Mucosa of stomach (tissue), 1 donor: ENCODE measurements around the gene SCAF1.
"Not testable (repeated sequence)": the region's sequence is repeated elsewhere in the genome, so short reads cannot be mapped to it uniquely, and the experiment has no call there.

Experiments used
- H3K27me3 ChIP-seq: one replicate; pipeline ENCODE4 v1.7.0; 2013; ENCODE audit warnings: mild to moderate bottlenecking, low read length; ENCODE audit not compliant: control insufficient read depth, insufficient read depth
- H3K36me3 ChIP-seq: one replicate; pipeline ENCODE4 v1.7.0; 2013; ENCODE audit warnings: low read length; ENCODE audit not compliant: control insufficient read depth, insufficient read depth
- H3K4me1 ChIP-seq: one replicate; pipeline ENCODE4 v1.7.0; 2013; ENCODE audit warnings: mild to moderate bottlenecking, low read length; ENCODE audit not compliant: control insufficient read depth, insufficient read depth
- H3K4me3 ChIP-seq: one replicate; pipeline ENCODE4 v1.7.0; 2013; ENCODE audit warnings: low read length
- H3K9ac ChIP-seq: one replicate; pipeline ENCODE4 v1.7.0; 2013; ENCODE audit warnings: mild to moderate bottlenecking, low read length, moderate library complexity
- H3K9me3 ChIP-seq: one replicate; pipeline ENCODE4 v1.7.0; 2013; ENCODE audit warnings: mild to moderate bottlenecking, low read length, moderate library complexity; ENCODE audit not compliant: control insufficient read depth
- donor health status: Pancreatic carcinoma.

The SCAF1 gene

GRCh38 chr19:49599378-49600295, 42.4 kb upstream of the SCAF1 start:
- Histone ChIP-seq H3K27me3 (no peaks in the 10 kb centered on the region), H3K9ac (no peak overlapping the region), H3K36me3 (no peaks in the 10 kb centered on the region), H3K4me3 (no peak overlapping the region), H3K9me3 (no peaks in the 10 kb centered on the region), H3K4me1 (peaks cover under 1% of the 10 kb centered on the region)

GRCh38 chr19:49601482-49602038, 40.4 kb upstream of the SCAF1 start:
- no peaks in the 10 kb centered on the region for H3K27me3 ChIP-seq
- H3K9ac ChIP-seq, result no peak overlapping the region
- no peak overlapping the region for H3K4me3 ChIP-seq
- no peaks in the 10 kb centered on the region for H3K9me3 ChIP-seq
- no peaks in the 10 kb centered on the region for H3K4me1 ChIP-seq
- H3K36me3 ChIP-seq, result no peaks in the 10 kb centered on the region

DNA sequence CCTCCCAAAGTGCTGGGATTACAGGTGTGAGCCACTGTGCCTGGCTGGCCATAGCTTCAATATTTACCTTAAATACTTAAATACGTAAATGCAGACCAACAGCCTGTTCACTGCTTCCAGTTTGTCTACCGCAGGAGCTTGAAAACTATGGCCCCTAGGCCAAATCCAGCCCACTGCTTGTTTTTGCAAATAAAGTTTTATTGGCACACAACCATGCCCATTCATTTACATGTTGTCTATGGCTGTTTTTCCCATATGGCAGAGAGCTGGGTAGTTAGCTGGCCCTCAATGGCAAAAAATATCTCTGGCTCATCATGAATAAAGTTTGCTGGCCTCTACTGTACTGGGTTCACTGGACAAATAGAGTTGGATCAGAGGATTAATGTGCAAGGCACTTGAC, 39.2 kb upstream of the SCAF1 start:
- Histone ChIP-seq H3K4me1 (no peaks in the 10 kb centered on the region), H3K36me3 (no peaks in the 10 kb centered on the region), H3K9me3 (no peaks in the 10 kb centered on the region), H3K9ac (no peak overlapping the region), H3K27me3 (no peaks in the 10 kb centered on the region), H3K4me3 (no peak overlapping the region)

DNA sequence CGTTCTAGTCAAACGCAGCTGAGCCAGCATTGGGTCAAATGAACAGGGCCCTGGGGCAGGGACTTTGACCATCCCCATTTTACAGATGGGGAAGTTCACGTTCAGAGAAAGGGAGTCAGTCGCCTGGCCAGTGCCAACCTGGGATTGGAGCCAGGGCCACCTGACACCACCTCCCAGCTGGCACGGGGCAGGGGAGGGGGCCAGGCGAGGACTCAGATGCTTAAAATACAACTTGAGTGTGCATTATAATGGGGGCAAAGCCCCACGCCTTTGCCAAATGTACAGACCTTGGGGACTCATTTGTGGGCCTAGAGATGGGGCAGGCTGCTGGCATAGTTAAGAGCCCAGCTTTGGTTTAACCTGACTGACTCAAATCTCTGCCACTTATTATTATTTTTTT, 36.4 kb upstream of the SCAF1 start:
- no peaks in the 10 kb centered on the region for H3K36me3 ChIP-seq
- H3K9me3 ChIP-seq, result no peaks in the 10 kb centered on the region
- no peaks in the 10 kb centered on the region for H3K27me3 ChIP-seq
- H3K9ac ChIP-seq, result no peak overlapping the region
- no peaks in the 10 kb centered on the region for H3K4me1 ChIP-seq
- H3K4me3 ChIP-seq, result no peak overlapping the region

GRCh38 chr19:49609499-49610092, 32.4 kb upstream of the SCAF1 start:
- Histone ChIP-seq H3K4me3 (no peak overlapping the region), H3K9ac (no peak overlapping the region), H3K36me3 (peaks cover under 1% of the 10 kb centered on the region), H3K9me3 (no peaks in the 10 kb centered on the region), H3K4me1 (peaks cover 17% of the 10 kb centered on the region), H3K27me3 (no peaks in the 10 kb centered on the region)

DNA sequence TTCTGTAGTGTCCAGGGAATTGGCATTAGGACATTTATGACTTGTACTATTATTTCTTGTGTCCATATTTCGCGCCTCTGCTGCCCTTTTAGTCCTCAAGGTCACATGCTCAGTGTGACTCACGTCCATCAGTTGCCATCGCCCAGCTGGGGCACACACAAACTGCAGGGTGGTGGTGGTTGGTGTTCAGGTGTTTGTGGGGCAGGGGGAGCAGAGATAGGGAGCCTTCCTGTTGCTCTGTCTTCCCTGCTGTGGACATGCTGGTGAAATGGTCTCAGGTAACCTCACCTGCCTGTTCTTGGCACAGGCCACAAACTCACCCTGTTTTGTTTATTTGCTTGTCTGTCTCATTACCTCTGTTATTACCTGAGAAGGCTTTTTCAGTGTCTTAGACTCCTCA, 28.6 kb upstream of the SCAF1 start:
- H3K27me3 ChIP-seq, result no peaks in the 10 kb centered on the region
- H3K4me3 ChIP-seq, result no peak overlapping the region
- H3K36me3 ChIP-seq, result peaks cover 10% of the 10 kb centered on the region
- peaks cover 17% of the 10 kb centered on the region for H3K4me1 ChIP-seq
- H3K9me3 ChIP-seq, result no peaks in the 10 kb centered on the region
- peak overlapping the region; percentile 25 for H3K9ac ChIP-seq

DNA sequence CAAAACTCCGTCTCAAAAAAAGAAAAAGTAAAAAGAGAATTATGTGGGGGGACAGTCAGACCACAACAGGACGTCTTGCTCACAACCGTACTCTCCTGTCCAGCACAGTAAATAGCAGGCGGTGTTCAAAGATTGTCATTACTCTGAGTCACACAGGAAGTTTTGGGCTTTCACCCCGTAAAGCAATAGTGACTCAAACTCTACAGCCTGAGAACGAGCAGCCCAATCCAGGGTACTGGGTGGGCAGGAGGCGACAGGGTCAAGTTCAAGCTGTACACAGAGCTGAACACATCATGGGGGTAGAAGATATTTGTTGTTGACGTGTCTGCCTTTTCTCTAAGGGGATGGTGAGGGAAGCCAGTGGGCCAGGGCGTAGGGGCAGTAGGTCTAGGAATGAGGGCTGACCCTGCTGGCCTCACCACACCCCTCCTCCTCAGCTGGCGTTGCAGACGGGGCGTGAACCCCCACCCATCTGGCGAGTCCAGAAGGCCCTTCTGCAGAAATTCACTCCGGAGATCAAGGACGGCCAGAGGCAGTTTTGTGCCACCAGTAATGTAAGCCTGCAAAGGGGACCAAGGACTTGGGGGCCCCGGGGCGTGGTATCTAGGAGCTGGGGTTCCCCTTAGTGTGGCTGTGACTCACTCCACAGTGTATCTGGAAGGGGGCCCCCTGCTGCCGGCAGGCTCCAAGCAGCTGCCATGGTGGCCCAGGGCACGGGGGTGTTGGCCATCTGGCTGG, 27.7 kb upstream of the SCAF1 start:
- no peaks in the 10 kb centered on the region for H3K9me3 ChIP-seq
- H3K9ac ChIP-seq, result no peak overlapping the region
- H3K36me3 ChIP-seq, result peaks cover 10% of the 10 kb centered on the region

GRCh38 chr19:49615861-49616260, 26.1 kb upstream of the SCAF1 start:
- H3K36me3 ChIP-seq, result peaks cover 16% of the 10 kb centered on the region

More for the DNA sequence above, 27.7 kb upstream of the SCAF1 start:
- H3K4me3 ChIP-seq, result no peak overlapping the region
- H3K27me3 ChIP-seq, result no peaks in the 10 kb centered on the region
- H3K4me1 ChIP-seq, result peaks cover 17% of the 10 kb centered on the region

DNA sequence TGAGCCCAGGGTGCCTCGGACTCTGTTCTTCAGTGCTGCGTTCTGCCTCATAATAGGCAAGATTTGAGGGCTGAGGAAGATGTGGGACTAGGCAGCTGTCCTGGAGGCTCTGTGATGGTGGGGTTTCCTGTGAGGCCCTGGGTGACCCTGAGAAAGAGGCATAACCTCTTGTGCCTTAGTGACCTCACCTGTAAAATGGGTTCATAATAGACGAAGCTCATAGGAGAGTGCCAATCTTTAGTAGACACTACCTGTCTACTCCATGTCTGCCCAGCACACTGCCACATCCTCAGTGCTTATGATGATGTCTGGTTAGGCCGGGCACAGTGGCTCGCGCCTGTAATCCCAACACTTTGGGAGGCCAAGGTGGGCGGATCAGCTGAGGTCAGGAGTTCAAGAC, 25.5 kb upstream of the SCAF1 start:
- peaks cover 17% of the 10 kb centered on the region for H3K4me1 ChIP-seq
- H3K27me3 ChIP-seq, result no peaks in the 10 kb centered on the region
- no peak overlapping the region for H3K4me3 ChIP-seq
- no peak overlapping the region for H3K9ac ChIP-seq
- H3K36me3 ChIP-seq, result peaks cover 18% of the 10 kb centered on the region
- no peaks in the 10 kb centered on the region for H3K9me3 ChIP-seq

More at GRCh38 chr19:49615861-49616260, 26.1 kb upstream of the SCAF1 start:
- Histone ChIP-seq H3K4me3 (no peak overlapping the region), H3K4me1 (peaks cover 17% of the 10 kb centered on the region), H3K9me3 (no peaks in the 10 kb centered on the region), H3K27me3 (no peaks in the 10 kb centered on the region), H3K9ac (no peak overlapping the region)

DNA sequence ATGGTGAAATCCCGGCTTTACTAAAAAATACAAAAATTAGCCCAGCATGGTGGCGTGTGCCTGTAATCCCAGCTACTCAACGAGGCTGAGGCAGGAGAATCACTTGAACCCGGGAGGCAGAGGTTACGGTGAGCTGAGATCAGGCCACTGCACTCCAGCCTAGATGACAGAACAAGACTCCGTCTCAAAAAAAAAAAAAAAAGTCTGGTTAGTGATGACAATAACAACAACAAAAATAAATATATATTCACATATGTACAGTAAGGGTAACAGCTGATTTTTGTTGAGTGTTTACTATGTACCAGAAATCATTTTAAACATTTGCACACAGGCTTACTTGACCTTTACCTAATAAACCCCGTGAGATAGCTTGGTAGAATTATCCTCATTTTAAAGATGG, 25.1 kb upstream of the SCAF1 start:
- Histone ChIP-seq H3K9ac (no peak overlapping the region), H3K27me3 (no peaks in the 10 kb centered on the region), H3K4me3 (no peak overlapping the region), H3K9me3 (no peaks in the 10 kb centered on the region), H3K36me3 (peaks cover 22% of the 10 kb centered on the region), H3K4me1 (peaks cover 17% of the 10 kb centered on the region)

DNA sequence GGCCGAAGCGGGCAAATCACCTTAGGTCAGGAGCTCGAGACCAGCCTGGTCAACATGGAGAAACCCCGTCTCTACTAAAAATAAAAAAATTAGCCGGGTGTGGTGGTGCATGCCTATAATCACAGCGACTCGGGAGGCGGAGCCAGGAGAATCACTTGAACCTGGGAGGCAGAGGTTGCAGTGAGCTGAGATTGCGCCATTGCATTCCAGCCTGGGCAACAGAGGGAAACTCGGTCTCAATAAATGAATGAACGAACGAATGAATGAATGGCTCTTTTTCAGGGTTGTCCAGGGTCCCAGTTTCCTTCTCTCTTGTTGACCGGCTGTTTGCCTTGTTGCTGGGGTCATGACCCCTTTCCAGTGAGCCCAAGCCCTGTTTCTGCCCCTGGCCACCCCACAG, 24.1 kb upstream of the SCAF1 start:
- not testable (repeated sequence) for H3K9me3 ChIP-seq, H3K9ac ChIP-seq, H3K27me3 ChIP-seq, H3K4me3 ChIP-seq
- Histone ChIP-seq H3K4me1 (peaks cover 11% of the 10 kb centered on the region), H3K36me3 (peaks cover 22% of the 10 kb centered on the region)
